MCF 10A (cell line): ENCODE data around the gene ATL1. TPM values are rescaled to one million over a fixed set of nuclear protein-coding genes. Genes with fewer than 3 reads are reported as not detected.
A peak's percentile ranks its signal among the peaks of the same experiment; 100 is the strongest.

ENCODE experiments used
- BruUV-seq: library from RNA; stranded (reverse); fragments of 400-500 nt; replicated peaks from 2 replicates; lab custom pipeline; 2021; lab: Mats Ljungman, UMichigan
- CTCF ChIA-PET: fragments of 300-600 bp; sonication (Branson Sonifier 250); formaldehyde crosslinking; extraction: SDS; loops from one replicate; lab custom pipeline; 2021; ENCODE audit warnings: antibody characterized with exemption, inconsistent platforms; lab: Yijun Ruan, JAX
- POLR2A ChIA-PET: fragments of 300-600, 350-650 bp; sonication (Branson Sonifier 250); formaldehyde crosslinking; extraction: SDS; loops from one replicate; lab custom pipeline; 2020; ENCODE audit warnings: antibody characterized with exemption, inconsistent platforms; lab: Yijun Ruan, JAX
- DNase-seq: peaks from one replicate; pipeline ENCODE4 v3.0.0-alpha.2; 2018; ENCODE audit not compliant: unreplicated experiment
- H3K27ac Mint-ChIP-seq: one replicate; pipeline ENCODE4 v1.8.0; 2022; ENCODE audit warnings: mild to moderate bottlenecking, low read depth, mixed read lengths; ENCODE audit not compliant: unreplicated experiment
- H3K27me3 Mint-ChIP-seq: one replicate; pipeline ENCODE4 v1.8.0; 2022; ENCODE audit warnings: mixed read lengths; ENCODE audit not compliant: insufficient read depth, unreplicated experiment
- H3K36me3 Mint-ChIP-seq: one replicate; pipeline ENCODE4 v1.8.0; 2022; ENCODE audit warnings: mild to moderate bottlenecking, moderate library complexity, mixed read lengths; ENCODE audit not compliant: insufficient read depth, unreplicated experiment
- H3K4me1 Mint-ChIP-seq: one replicate; pipeline ENCODE4 v1.8.0; 2022; ENCODE audit warnings: mixed read lengths; ENCODE audit not compliant: insufficient read depth, unreplicated experiment
- H3K4me3 Mint-ChIP-seq: one replicate; pipeline ENCODE4 v1.8.0; 2022; ENCODE audit warnings: mild to moderate bottlenecking, moderate library complexity, mixed read lengths; ENCODE audit not compliant: unreplicated experiment
- H3K9me3 Mint-ChIP-seq: one replicate; pipeline ENCODE4 v1.8.0; 2022; ENCODE audit warnings: mixed read lengths; ENCODE audit not compliant: unreplicated experiment
- intact Hi-C: fragments of 100-400 bp; cut with micrococcal nuclease; formaldehyde crosslinking; loops from 2 replicates; pipeline ENCODE4 v1.14.1; 2022
- total RNA-seq: library from RNA; stranded (reverse); gene quantifications from 2 replicates; pipeline ENCODE4 v1.2.3, GENCODE V29; 2022
- TF ChIP-seq, protein P1 (sequence below): fragments of 200-600 bp; IDR thresholded peaks from one replicate; pipeline ENCODE4 v1.8.0; 2022; ENCODE audit warnings: antibody characterized with exemption, mild to moderate bottlenecking; ENCODE audit not compliant: unreplicated experiment

The ATL1 gene
- total RNA-seq, 1 experiment from 2014 or later = 3.3 TPM

- Mint-ChIP-seq H3K9me3 (no peaks in the 10 kb centered on the region), H3K36me3 (peaks cover 11% of the 10 kb centered on the region), H3K27me3 (no peaks in the 10 kb centered on the region), H3K4me3 (no peak overlapping the region), H3K4me1 (peaks cover 8% of the 10 kb centered on the region), H3K27ac (no peak overlapping the region)
- CTCF ChIA-PET = interaction anchor here (1.7 kb wide), 1 partner anchor 195 kb away, joined by 4 read pairs; no protein-coding TSS in a partner anchor
- DNase-seq = no peak
- no TSS peak for BruUV-seq
- POLR2A ChIA-PET = no interaction called here
- intact Hi-C loops = no loop called here
- TF ChIP-seq, protein P1, sequence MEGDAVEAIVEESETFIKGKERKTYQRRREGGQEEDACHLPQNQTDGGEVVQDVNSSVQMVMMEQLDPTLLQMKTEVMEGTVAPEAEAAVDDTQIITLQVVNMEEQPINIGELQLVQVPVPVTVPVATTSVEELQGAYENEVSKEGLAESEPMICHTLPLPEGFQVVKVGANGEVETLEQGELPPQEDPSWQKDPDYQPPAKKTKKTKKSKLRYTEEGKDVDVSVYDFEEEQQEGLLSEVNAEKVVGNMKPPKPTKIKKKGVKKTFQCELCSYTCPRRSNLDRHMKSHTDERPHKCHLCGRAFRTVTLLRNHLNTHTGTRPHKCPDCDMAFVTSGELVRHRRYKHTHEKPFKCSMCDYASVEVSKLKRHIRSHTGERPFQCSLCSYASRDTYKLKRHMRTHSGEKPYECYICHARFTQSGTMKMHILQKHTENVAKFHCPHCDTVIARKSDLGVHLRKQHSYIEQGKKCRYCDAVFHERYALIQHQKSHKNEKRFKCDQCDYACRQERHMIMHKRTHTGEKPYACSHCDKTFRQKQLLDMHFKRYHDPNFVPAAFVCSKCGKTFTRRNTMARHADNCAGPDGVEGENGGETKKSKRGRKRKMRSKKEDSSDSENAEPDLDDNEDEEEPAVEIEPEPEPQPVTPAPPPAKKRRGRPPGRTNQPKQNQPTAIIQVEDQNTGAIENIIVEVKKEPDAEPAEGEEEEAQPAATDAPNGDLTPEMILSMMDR = no peak
These were observed 43.9 kb upstream of the ATL1 start for GRCh38 chr14:50516091-50516490.

DNA sequence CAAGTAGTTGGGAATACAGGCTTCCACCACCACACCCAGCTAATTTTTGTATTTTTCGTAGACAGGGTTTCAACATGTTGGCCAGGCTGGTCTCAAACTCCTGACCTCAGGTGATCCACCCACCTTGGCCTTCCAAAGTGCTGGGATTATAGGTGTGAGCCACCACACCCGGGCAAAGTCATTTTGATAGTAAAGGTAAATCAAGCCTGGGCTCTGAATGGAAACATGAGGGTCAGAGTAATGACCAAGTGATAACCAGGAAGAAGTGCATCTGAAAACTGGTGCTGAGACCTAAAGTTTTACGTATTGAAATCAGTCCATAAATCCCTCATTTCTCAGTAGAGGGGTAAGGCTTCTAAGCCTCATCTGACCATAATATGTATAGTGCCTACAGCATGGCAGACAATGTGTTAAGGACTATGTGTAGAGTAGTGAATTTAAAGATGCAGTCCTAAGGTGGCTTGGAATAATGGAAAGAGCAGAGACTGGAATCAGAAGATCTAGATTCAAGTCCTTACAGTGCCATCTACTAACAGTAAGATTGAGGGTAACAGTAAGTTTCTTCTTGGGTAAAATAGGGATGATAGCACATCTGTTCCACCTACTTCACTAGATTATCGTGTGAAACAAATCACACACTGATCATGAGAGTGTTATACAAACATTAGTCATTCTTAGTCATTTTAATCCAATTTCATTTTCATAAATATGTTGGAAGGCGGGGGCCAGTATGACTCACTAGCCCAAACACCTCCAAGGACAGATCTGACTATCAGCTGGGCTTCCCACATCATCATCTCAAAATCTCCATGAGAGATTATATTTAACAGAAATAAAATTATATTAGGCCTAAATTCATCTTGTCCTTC, 38.8 kb upstream of the ATL1 start:
- intact Hi-C loops = no loop called here
- no peaks in the 10 kb centered on the region for H3K27me3 Mint-ChIP-seq
- peaks cover 36% of the 10 kb centered on the region for H3K4me1 Mint-ChIP-seq
- peak overlapping the region; percentile 76 for H3K27ac Mint-ChIP-seq
- ChIA-PET CTCF (interaction anchor here (0.9 kb wide), 1 partner anchor 10 kb away, joined by 4 read pairs; no protein-coding TSS in a partner anchor), POLR2A (interaction anchor here (0.5 to 2.1 kb wide), 7 partner anchors 11 to 416 kb away, joined by 3 to 11 read pairs (median 4); partner anchors contain the start of genes CDKL1 and MAP4K5)
- TF ChIP-seq, protein P1 = no peak
- H3K36me3 Mint-ChIP-seq = peaks cover 12% of the 10 kb centered on the region
- no TSS peak for BruUV-seq
- H3K4me3 Mint-ChIP-seq = peak overlapping the region; percentile 35
- no peaks in the 10 kb centered on the region for H3K9me3 Mint-ChIP-seq
- peak; percentile 86 for DNase-seq

DNA sequence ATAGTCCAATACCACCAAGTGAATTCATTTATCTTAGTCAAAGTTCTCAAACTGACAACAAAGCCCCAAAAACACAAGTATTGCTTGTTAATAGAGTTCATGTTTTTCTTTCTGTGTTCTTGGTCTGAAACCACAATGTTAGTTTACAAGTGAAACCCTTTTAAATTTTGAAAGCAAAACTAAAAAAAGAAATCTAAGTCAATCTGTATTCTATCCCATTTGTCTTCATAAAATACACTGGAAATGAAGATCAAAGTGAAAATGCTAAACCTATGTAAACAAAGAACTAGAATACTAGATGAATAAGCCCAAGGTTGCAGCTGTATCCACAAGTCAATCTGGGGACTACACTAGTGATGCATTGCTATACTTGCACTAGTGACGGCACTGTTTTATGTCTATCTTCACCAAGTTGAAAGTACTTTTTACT, 38.0 kb upstream of the ATL1 start:
- H3K27ac Mint-ChIP-seq = peak overlapping the region; percentile 76
- BruUV-seq = no TSS peak
- intact Hi-C loops = no loop called here
- TF ChIP-seq, protein P1 = no peak
- H3K9me3 Mint-ChIP-seq = no peaks in the 10 kb centered on the region
- H3K36me3 Mint-ChIP-seq = peaks cover 15% of the 10 kb centered on the region
- no peak overlapping the region for H3K4me3 Mint-ChIP-seq
- POLR2A ChIA-PET = interaction anchor here (0.7 to 2.1 kb wide), 6 partner anchors 10 to 210 kb away, joined by 3 to 11 read pairs (median 4); partner anchors contain the start of genes CDKL1, DMAC2L, L2HGDH and MAP4K5
- CTCF ChIA-PET = interaction anchor here (0.8 to 1.5 kb wide), 3 partner anchors 10 to 202 kb away, joined by 3 to 7 read pairs (median 4); partner anchors contain the start of gene MAP4K5
- DNase-seq = no peak
- H3K27me3 Mint-ChIP-seq = no peaks in the 10 kb centered on the region
- peaks cover 36% of the 10 kb centered on the region for H3K4me1 Mint-ChIP-seq
